MM.1S (cell line): ENCODE results near the gene ASPSCR1.

Experiments
- DNase-seq: peaks from one replicate; pipeline ENCODE4 v3.0.0-alpha.2; 2015
- H2AFZ ChIP-seq: fragments of 300-600 bp; sonication (generic); 2 replicates; pipeline ENCODE4 v1.6.0; 2016; ENCODE audit warnings: antibody characterized with exemption, low read length
- H3F3A ChIP-seq: fragments of 300-600 bp; sonication (generic); 2 replicates; pipeline ENCODE4 v1.6.1; 2016; ENCODE audit warnings: mild to moderate bottlenecking, antibody characterized with exemption, low read length, moderate library complexity, mixed read lengths; ENCODE audit not compliant: insufficient read depth
- H3K27ac ChIP-seq: fragments of 300-600 bp; sonication (generic); 2 replicates; pipeline ENCODE4 v1.5.1; 2016; ENCODE audit warnings: mild to moderate bottlenecking, low read length
- H3K27me3 ChIP-seq: fragments of 300-600 bp; sonication (generic); replicated peaks from 2 replicates; pipeline ENCODE4 v1.6.0; 2016; ENCODE audit warnings: low read length; ENCODE audit not compliant: insufficient read depth
- H3K36me3 ChIP-seq: fragments of 300-600 bp; sonication (generic); replicated peaks from 2 replicates; pipeline ENCODE4 v1.6.1; 2016; ENCODE audit warnings: mild to moderate bottlenecking, low read length, mixed read lengths; ENCODE audit not compliant: insufficient read depth
- H3K4me1 ChIP-seq: fragments of 300-600 bp; sonication (generic); 2 replicates; pipeline ENCODE4 v1.6.1; 2016; ENCODE audit warnings: low read length, mixed read lengths
- H3K4me2 ChIP-seq: fragments of 300-600 bp; sonication (generic); 2 replicates; pipeline ENCODE4 v1.6.0; 2016; ENCODE audit warnings: low read depth, low read length
- H3K4me3 ChIP-seq: fragments of 300-600 bp; sonication (generic); 2 replicates; pipeline ENCODE4 v1.5.1; 2016; ENCODE audit warnings: low read length, mixed read lengths
- H3K79me2 ChIP-seq: fragments of 300-600 bp; sonication (generic); 2 replicates; pipeline ENCODE4 v1.6.1; 2016; ENCODE audit warnings: mixed run types, low read length, mixed read lengths
- H3K9ac ChIP-seq: fragments of 300-600 bp; sonication (generic); 2 replicates; pipeline ENCODE4 v1.6.1; 2016; ENCODE audit warnings: low read length, mixed read lengths
- H3K9me2 ChIP-seq: fragments of 300-600 bp; sonication (generic); replicated peaks from 2 replicates; pipeline ENCODE4 v1.6.1; 2016; ENCODE audit warnings: mild to moderate bottlenecking, low read length, mixed read lengths; ENCODE audit not compliant: insufficient read depth
- H3K9me3 ChIP-seq: fragments of 300-600 bp; sonication (generic); replicated peaks from 2 replicates; pipeline ENCODE4 v1.6.1; 2016; ENCODE audit warnings: mild to moderate bottlenecking, low read length, mixed read lengths; ENCODE audit not compliant: insufficient read depth
- H4K20me1 ChIP-seq: fragments of 300-600 bp; sonication (generic); 2 replicates; pipeline ENCODE4 v1.6.1; 2016; ENCODE audit warnings: mild to moderate bottlenecking, low read length, moderate library complexity, mixed read lengths; ENCODE audit not compliant: insufficient read depth
- EZH2 ChIP-seq: fragments of 300-600 bp; sonication (generic); optimal IDR thresholded peaks from 2 replicates; pipeline ENCODE3; 2017; ENCODE audit warnings: low read depth, mild to moderate bottlenecking, antibody characterized with exemption, low read length, mixed read lengths
- EZH2phosphoT487 ChIP-seq: fragments of 300-600 bp; sonication (generic); IDR thresholded peaks from 2 replicates; pipeline ENCODE4 v1.6.1; 2018; ENCODE audit warnings: antibody characterized with exemption, low read length
- TF ChIP-seq, protein P1 (sequence below): fragments of 300-600 bp; sonication (generic); IDR thresholded peaks from 2 replicates; pipeline ENCODE4 v1.5.1; 2016; ENCODE audit warnings: antibody characterized with exemption, low read length, mixed read lengths

Gene ASPSCR1

DNA sequence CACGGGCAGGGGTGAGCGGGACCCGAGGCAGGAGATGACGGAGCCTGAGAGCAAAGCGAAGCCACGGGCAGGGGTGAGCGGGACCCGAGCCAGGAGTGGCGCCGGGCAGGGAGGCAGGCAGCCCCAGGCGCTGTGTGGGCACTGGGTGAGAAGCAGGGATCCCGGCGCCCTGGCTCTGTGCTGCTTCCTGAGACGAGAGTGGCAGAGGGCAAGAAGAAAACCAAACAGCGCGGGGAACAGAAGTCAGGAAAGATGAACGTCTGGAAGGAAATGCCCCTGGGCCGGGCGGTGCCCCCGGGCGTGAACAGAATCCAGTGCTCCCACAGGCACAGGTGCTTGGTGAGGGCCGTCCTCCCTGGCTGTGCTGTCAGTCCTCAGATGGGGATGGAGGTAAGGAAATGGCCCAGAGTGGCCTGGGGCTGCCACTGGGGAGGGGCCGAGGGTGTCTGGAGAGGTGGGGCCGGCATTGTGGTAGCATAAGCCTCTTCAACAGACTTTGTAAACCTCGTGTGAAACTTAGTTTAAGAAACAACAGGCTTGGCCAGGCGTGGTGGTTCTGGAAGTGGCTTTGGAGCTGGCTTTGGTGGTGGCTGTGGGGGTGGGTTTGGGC, 9.8 kb downstream of the ASPSCR1 start:
- Histone ChIP-seq H3K9ac (no peak overlapping the region), H3K79me2 (no peaks in the 10 kb centered on the region), H3K27ac (no peak overlapping the region), H3K4me3 (no peak overlapping the region), H3K36me3 (no peaks in the 10 kb centered on the region), H3K4me2 (no peak overlapping the region), H3K9me2 (no peaks in the 10 kb centered on the region), H4K20me1 (no peaks in the 10 kb centered on the region), H2AFZ (no peak overlapping the region), H3K27me3 (no peaks in the 10 kb centered on the region), H3K9me3 (no peaks in the 10 kb centered on the region), H3F3A (no peaks in the 10 kb centered on the region), H3K4me1 (no peaks in the 10 kb centered on the region)
- DNase-seq: no peak
- TF ChIP-seq EZH2 (no peak), EZH2phosphoT487 (no peak)
- TF ChIP-seq, protein P1, sequence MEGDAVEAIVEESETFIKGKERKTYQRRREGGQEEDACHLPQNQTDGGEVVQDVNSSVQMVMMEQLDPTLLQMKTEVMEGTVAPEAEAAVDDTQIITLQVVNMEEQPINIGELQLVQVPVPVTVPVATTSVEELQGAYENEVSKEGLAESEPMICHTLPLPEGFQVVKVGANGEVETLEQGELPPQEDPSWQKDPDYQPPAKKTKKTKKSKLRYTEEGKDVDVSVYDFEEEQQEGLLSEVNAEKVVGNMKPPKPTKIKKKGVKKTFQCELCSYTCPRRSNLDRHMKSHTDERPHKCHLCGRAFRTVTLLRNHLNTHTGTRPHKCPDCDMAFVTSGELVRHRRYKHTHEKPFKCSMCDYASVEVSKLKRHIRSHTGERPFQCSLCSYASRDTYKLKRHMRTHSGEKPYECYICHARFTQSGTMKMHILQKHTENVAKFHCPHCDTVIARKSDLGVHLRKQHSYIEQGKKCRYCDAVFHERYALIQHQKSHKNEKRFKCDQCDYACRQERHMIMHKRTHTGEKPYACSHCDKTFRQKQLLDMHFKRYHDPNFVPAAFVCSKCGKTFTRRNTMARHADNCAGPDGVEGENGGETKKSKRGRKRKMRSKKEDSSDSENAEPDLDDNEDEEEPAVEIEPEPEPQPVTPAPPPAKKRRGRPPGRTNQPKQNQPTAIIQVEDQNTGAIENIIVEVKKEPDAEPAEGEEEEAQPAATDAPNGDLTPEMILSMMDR: no peak

DNA sequence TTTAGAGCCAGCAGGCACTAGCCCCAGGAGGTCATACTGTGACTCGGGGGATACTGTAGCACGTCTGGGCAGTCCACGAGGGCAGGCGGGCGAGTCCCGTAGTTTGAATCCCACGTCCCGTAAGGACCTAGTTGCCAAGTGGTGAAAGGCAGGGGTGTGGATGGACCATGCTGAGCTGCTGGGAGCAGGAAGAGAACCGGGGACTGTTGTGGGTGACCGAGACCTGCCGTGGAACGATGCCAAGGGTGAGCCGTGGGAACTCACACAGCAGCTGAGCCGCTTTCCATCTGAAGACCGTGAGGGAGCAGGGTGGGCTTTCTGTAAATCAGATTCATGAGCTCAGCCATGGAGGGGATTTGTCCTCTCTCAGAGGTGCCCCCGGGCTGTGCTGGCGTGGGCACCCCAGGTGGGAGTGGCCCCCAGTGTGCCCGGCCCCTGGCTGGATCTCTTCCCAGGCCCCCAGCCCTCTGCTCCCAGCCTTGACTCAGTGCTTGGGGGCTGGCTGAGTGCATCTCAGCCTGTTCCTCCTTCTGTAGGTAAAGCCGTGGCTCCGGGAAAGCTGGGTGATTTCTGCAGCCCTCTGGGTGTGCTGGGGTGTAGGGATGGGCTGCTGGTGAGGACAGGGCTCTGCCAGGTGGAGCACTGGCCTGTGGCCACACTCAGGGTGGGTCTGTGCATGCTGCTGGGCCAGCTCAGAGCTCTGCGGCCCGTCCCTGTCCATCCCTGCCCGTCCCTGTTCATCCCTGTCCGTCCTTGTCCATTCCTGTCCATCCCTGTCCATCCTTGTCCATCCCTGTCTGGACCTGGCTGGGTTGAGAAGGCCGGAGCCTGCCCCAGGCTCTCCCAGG, 13.6 kb downstream of the ASPSCR1 start:
- Histone ChIP-seq H3K27me3 (no peaks in the 10 kb centered on the region), H3K9me2 (no peaks in the 10 kb centered on the region), H3K36me3 (no peaks in the 10 kb centered on the region), H4K20me1 (no peaks in the 10 kb centered on the region), H3K27ac (no peak overlapping the region), H3K4me3 (no peak overlapping the region), H3K79me2 (no peaks in the 10 kb centered on the region), H3K9ac (no peak overlapping the region), H2AFZ (no peak overlapping the region), H3F3A (no peaks in the 10 kb centered on the region), H3K9me3 (no peaks in the 10 kb centered on the region), H3K4me1 (no peaks in the 10 kb centered on the region), H3K4me2 (no peak overlapping the region)
- no peak for DNase-seq
- TF ChIP-seq, protein P1: no peak
- no peak for TF ChIP-seq EZH2phosphoT487
- TF ChIP-seq EZH2: no peak

DNA sequence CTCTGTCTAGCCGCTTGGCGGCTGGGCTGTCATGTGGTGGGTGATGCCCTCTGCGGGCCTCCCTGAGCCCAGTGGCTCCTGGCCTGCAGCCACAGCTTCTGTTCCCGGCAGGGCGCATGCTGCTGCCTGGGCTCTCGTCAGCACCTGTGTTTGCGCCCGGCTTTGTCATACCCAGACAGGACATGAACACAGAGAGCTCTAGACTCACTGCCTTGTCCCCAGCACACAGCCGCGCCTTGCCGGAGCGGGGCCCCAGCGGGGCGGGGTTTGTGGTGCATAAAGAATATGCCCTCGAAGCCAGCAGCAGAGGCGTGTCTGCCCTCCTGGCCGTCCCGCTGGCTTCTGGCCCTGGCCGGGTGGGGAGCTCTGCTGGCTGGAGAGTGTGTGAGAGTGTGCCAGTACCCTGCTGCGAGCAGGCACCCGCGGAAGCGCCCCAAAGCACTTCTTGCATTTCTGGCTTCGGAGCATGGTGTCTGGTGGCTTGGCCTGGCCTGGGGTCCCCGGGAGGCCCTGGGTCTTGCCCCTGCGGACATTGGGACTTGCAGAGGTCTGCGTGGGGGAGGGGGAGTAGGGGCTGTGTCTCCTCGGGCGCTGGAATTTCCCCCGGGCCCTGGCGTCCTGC, 14.4 kb downstream of the ASPSCR1 start:
- Histone ChIP-seq H3K27me3 (no peaks in the 10 kb centered on the region), H3F3A (no peaks in the 10 kb centered on the region), H3K4me2 (no peak overlapping the region), H3K79me2 (no peaks in the 10 kb centered on the region), H3K4me1 (no peaks in the 10 kb centered on the region), H4K20me1 (no peaks in the 10 kb centered on the region), H3K4me3 (no peak overlapping the region), H3K36me3 (no peaks in the 10 kb centered on the region), H3K9ac (no peak overlapping the region), H2AFZ (no peak overlapping the region), H3K9me3 (no peaks in the 10 kb centered on the region), H3K27ac (no peak overlapping the region), H3K9me2 (no peaks in the 10 kb centered on the region)
- TF ChIP-seq, protein P1: no peak
- TF ChIP-seq EZH2phosphoT487 (no peak), EZH2 (no peak)
- DNase-seq: no peak
